ENCODE measurements around the gene VARS2. TPM values are rescaled to one million over a fixed set of nuclear protein-coding genes. Genes with fewer than 3 reads are reported as not detected.

The VARS2 gene
- total and polyA plus RNA-seq, 2 donors from 2014 or later: 30.4 to 34.5 TPM

DNA sequence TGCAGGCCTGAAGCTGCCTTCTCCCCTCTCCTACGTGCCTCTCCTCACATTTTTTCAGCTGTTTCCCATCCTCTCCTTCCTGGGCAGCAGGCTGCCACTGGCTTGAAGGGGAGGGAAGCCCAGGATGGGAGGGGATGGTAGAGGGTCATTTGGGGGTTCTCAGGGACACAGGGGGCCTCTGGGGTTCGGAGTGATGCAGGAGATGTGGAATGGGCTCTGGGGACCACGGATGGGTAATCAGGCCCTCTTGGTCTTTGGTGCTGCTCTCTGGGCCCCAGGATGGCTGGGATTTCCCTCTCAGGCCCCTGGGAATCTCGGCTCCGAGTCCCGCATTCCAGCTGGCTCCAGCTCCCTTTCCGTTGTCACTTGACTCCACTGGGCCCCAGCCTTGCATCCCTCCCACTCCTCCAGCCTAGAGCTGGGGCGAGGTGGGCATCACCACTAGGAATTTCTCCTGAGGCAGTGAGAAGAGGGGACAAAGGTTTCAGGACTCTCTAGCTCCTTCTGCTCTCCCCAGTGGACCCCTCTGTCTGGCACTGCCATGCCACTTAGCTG is 31.8 kb upstream of the VARS2 start:
- no peaks in the 10 kb centered on the region for H3K9me3 ChIP-seq (ENCODE audit: control insufficient read depth in 2 of 3, insufficient read depth in 1 of 3, low read length in 3 of 3)
- no peaks in the 10 kb centered on the region for H3K27me3 ChIP-seq (ENCODE audit: control insufficient read depth, insufficient read depth, low read length)
- peaks cover 12 to 44% (median 23%) of the 10 kb centered on the region in 3 donors for H3K4me1 ChIP-seq (ENCODE audit: control insufficient read depth in 2 of 3, insufficient read depth in 2 of 3, low read depth in 1 of 3, low read length in 3 of 3)
- intact Hi-C loops (cut with DNase I): loop anchor here (10.0 kb wide), 1 partner anchor 147 kb away; no protein-coding TSS in a partner anchor
- no peaks in the 10 kb centered on the region for H3K36me3 ChIP-seq (ENCODE audit: control insufficient read depth in 2 of 3, insufficient read depth in 3 of 3, low read length in 3 of 3)
- TF ChIP-seq, protein P1, sequence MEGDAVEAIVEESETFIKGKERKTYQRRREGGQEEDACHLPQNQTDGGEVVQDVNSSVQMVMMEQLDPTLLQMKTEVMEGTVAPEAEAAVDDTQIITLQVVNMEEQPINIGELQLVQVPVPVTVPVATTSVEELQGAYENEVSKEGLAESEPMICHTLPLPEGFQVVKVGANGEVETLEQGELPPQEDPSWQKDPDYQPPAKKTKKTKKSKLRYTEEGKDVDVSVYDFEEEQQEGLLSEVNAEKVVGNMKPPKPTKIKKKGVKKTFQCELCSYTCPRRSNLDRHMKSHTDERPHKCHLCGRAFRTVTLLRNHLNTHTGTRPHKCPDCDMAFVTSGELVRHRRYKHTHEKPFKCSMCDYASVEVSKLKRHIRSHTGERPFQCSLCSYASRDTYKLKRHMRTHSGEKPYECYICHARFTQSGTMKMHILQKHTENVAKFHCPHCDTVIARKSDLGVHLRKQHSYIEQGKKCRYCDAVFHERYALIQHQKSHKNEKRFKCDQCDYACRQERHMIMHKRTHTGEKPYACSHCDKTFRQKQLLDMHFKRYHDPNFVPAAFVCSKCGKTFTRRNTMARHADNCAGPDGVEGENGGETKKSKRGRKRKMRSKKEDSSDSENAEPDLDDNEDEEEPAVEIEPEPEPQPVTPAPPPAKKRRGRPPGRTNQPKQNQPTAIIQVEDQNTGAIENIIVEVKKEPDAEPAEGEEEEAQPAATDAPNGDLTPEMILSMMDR (IDR thresholded peaks at IDR 0.05; ENCODE audit: borderline replicate concordance, extremely low read depth, insufficient read depth): no peak
- H3K27ac ChIP-seq (ENCODE audit: low read depth in 2 of 2, low read length in 2 of 2): peak overlapping the region; percentile 94 to 97
- DNase-seq (peak; percentile 77 to 93 (median 90)), FAIRE-seq (no peak)
- peak overlapping the region in 2 of 3 donors; percentile 26 to 69 for H3K4me3 ChIP-seq (ENCODE audit: low read length in 3 of 3)
- H3K9ac ChIP-seq (ENCODE audit: low read length in 3 of 3): peak overlapping the region in 2 of 3 donors; percentile 44 to 67

- H3K9me3 ChIP-seq (ENCODE audit: control insufficient read depth in 2 of 3, insufficient read depth in 1 of 3, low read length in 3 of 3): no peaks in the 10 kb centered on the region
- H3K4me1 ChIP-seq (ENCODE audit: control insufficient read depth in 2 of 3, insufficient read depth in 2 of 3, low read depth in 1 of 3, low read length in 3 of 3): peaks cover 12 to 41% (median 23%) of the 10 kb centered on the region in 3 donors
- TF ChIP-seq, protein P1 (IDR thresholded peaks at IDR 0.05; ENCODE audit: borderline replicate concordance, extremely low read depth, insufficient read depth): no peak
- peak overlapping the region; percentile 54 to 69 (median 60) for H3K4me3 ChIP-seq (ENCODE audit: low read length in 3 of 3)
- DNase-seq: peak; percentile 84 to 93 (median 89)
- peak overlapping the region; percentile 36 to 70 (median 44) for H3K9ac ChIP-seq (ENCODE audit: low read length in 3 of 3)
- intact Hi-C loops (cut with DNase I): loop anchor here (10.0 kb wide), 1 partner anchor 148 kb away; no protein-coding TSS in a partner anchor
- no peaks in the 10 kb centered on the region for H3K27me3 ChIP-seq (ENCODE audit: control insufficient read depth, insufficient read depth, low read length)
- H3K27ac ChIP-seq (ENCODE audit: low read depth in 2 of 2, low read length in 2 of 2): peak overlapping the region; percentile 94 to 97
- no peaks in the 10 kb centered on the region for H3K36me3 ChIP-seq (ENCODE audit: control insufficient read depth in 2 of 3, insufficient read depth in 3 of 3, low read length in 3 of 3)
- FAIRE-seq: no peak
Observed at GRCh38 chr6:30882759-30883684, 31.0 kb upstream of the VARS2 start.

- H3K4me3 ChIP-seq (ENCODE audit: low read length in 3 of 3): peak within 1 kb of the TSS; percentile 60 to 85 (median 83)
- peak within 1 kb of the TSS; percentile 94 to 97 for H3K27ac ChIP-seq (ENCODE audit: low read depth in 2 of 2, low read length in 2 of 2)
- FAIRE-seq (no peak), DNase-seq (peak; percentile 88 to 94 (median 93))
- TF ChIP-seq, protein P1 (IDR thresholded peaks at IDR 0.05; ENCODE audit: borderline replicate concordance, extremely low read depth, insufficient read depth): no peak
- no peaks in the 10 kb centered on the region for H3K36me3 ChIP-seq (ENCODE audit: control insufficient read depth in 2 of 3, insufficient read depth in 3 of 3, low read length in 3 of 3)
- no peaks in the 10 kb centered on the region for H3K27me3 ChIP-seq (ENCODE audit: control insufficient read depth, insufficient read depth, low read length)
- H3K9ac ChIP-seq (ENCODE audit: low read length in 3 of 3): peak within 1 kb of the TSS; percentile 41 to 87 (median 78)
- intact Hi-C loops (cut with DNase I): loop anchor here (10.0 kb wide), 1 partner anchor 149 kb away; no protein-coding TSS in a partner anchor
- H3K9me3 ChIP-seq (ENCODE audit: control insufficient read depth in 2 of 3, insufficient read depth in 1 of 3, low read length in 3 of 3): no peaks in the 10 kb centered on the region
- H3K4me1 ChIP-seq (ENCODE audit: control insufficient read depth in 2 of 3, insufficient read depth in 2 of 3, low read depth in 1 of 3, low read length in 3 of 3): peaks cover 12 to 41% (median 23%) of the 10 kb centered on the region in 3 donors
Observed at GRCh38 chr6:30883685-30884520, 30.1 kb upstream of the VARS2 start, which contains the start of gene DDR1. DDR1 (plus strand) TSS chr6:30884519; CDS start chr6:30888730, 4,211 bp downstream.

All from kidney (tissue), 14 donors.